NCI-H82 treated with DMSO at 0.1 percent for 48 hours (cell line): ENCODE data around the gene SPR.

ENCODE experiments used
- DNase-seq: peaks from one replicate; lab custom pipeline; 2025; ENCODE audit not compliant: unreplicated experiment; lab: John Stamatoyannopoulos, UW

Gene SPR

GRCh38 chr2:72915320-72915906 is 28.2 kb downstream of the SPR start:
- DNase-seq = no peak

DNA sequence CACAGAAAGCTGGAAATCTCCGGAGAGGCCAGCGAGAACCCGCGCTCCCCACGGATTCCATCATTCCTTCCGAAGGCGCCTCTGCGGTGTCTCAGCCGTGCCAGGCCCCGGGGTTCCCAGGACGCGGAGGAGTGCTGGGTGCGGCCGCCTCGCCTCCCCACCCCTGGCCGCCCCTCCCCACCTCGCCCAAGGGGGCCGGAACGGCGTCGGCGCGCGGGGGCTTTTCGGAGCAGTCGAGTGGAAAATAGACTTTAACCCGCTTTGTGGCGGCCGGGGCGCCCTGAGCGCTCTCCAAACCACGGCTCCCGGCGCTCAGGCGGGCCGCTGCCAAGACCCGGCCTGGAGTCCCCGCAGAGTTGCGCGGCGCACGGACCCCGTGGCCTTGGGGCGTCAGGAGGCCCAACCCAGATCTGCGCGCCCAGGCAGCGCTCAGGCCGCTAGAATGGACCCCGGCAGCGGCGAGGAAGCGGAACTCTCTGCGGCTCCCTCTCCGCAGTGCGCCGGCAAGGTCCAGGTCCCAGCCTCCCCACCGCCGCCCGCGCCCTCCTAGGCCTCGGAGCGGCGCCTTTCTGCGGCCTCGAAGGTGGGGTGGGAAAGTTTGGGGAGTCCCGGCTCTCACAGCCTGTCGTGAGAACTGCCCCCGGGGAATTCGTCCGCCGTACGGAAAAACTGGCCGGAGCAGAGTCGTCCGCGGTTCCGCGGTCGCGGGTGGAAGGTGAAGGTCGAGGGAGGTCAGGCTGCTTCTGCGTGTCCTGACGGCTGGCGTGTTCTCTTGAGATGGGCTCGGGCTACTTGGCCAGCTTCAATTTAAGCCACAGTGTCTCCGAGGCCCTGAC is 28.9 kb downstream of the SPR start:
- peak; percentile 27 for DNase-seq

GRCh38 chr2:72916743-72917137 is 29.5 kb downstream of the SPR start:
- no peak for DNase-seq

GRCh38 chr2:72917138-72917876 is 30.1 kb downstream of the SPR start, which contains the start of gene EMX1:
TSS of gene EMX1 (plus strand) at chr2:72917519. CDS start at chr2:72917853, 334 bp downstream.
- DNase-seq = peak; percentile 57

DNA sequence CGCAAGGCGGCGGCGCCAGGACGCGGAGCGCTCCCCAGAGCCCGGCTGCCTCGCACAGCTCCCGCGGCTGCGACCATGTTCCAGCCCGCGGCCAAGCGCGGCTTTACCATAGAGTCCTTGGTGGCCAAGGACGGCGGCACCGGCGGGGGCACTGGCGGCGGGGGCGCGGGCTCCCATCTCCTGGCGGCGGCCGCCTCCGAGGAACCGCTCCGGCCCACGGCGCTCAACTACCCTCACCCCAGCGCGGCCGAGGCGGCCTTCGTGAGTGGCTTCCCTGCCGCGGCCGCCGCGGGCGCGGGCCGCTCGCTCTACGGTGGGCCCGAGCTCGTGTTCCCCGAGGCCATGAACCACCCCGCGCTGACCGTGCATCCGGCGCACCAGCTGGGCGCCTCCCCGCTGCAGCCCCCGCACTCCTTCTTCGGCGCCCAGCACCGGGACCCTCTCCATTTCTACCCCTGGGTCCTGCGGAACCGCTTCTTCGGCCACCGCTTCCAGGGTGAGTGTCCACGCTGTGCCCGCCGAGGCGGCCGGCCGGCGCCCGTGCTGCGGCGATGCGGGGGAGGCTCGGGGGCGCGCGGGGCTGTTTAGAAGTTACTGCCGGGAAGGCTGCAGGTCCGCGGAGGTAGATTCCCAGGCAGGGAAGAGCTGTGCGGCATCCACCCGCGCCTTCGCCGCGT is 30.8 kb downstream of the SPR start:
- DNase-seq = no peak

GRCh38 chr2:72919414-72920317 is 32.5 kb downstream of the SPR start:
- peak; percentile 31 for DNase-seq

GRCh38 chr2:72920318-72921087 is 33.3 kb downstream of the SPR start:
- no peak for DNase-seq

GRCh38 chr2:72921088-72921851 is 34.1 kb downstream of the SPR start:
- DNase-seq = no peak

GRCh38 chr2:72921853-72922252 is 34.6 kb downstream of the SPR start:
- DNase-seq = no peak

GRCh38 chr2:72923833-72924352 is 36.7 kb downstream of the SPR start:
- DNase-seq = no peak

DNA sequence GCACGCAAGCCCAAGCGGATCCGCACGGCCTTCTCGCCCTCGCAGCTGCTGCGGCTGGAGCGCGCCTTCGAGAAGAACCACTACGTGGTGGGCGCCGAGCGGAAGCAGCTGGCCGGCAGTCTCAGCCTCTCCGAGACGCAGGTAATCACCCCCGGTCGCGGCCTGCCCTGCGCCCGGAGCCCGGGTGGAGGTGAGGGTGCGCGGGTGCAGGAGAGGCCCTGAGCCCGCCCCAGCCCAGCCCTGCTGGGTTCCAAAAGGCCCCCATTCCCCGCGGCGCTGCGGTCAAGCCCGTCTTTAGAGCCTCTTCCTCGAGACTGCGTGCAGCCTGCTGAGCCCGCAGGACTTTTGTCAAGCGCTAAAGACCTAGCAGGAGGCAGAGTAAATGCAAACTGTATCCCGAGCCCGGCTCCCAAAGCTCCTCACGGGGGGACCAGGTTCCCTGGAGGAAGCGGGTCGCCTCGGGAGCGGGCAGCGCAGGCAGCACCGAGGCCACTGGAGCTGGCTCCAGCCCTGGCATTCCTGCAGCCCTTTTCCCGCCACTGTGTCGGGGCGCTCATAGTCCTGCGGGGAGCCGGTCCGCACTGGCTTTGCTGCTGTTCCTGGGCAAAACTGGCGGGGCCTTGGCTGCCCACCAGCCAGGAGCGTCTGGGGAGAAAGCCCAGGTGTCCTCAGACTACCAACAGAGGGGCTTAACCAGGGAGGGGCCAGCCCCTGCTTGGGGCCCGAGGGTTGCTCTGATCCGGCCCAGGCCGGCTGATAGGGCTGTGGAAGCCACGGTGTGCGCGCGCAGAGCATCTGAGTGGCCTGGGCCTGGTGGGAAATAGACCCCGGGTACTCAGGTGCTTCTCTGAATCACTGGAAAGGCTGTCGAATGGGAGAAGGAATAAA is 37.4 kb downstream of the SPR start:
- DNase-seq = no peak

DNA sequence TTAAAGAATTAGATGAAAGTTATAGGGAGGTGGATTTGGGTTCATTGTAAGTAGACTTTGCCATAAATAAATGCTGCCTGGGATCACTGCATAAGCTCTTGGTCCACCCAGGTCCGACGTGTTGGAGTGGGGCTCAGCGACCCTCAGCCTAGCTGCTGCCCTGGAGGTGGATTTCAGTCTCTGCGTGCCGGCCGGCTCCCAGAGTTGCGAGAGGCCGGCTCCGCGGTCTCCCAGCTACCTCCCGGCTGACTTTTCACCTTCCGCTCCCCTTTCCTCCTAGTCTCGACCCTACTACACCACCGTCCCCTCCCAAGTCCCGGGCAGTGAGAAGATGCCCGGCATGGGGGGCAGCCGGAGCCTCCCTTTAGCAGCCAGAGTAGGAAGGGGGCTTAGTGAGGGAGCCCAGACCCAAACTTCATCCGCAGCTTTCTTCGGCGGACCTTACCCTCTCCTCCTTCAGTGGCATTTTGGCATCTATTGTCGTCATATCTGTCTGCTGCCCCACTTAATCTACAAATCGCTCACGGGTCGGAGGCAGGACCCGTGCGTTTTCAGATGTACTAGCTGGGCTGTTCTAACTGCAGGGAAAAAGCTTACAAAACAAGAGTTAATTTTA is 38.2 kb downstream of the SPR start:
- DNase-seq = no peak

GRCh38 chr2:72926368-72926767 is 39.2 kb downstream of the SPR start:
- no peak for DNase-seq

GRCh38 chr2:72926811-72927465 is 39.7 kb downstream of the SPR start:
- no peak for DNase-seq

DNA sequence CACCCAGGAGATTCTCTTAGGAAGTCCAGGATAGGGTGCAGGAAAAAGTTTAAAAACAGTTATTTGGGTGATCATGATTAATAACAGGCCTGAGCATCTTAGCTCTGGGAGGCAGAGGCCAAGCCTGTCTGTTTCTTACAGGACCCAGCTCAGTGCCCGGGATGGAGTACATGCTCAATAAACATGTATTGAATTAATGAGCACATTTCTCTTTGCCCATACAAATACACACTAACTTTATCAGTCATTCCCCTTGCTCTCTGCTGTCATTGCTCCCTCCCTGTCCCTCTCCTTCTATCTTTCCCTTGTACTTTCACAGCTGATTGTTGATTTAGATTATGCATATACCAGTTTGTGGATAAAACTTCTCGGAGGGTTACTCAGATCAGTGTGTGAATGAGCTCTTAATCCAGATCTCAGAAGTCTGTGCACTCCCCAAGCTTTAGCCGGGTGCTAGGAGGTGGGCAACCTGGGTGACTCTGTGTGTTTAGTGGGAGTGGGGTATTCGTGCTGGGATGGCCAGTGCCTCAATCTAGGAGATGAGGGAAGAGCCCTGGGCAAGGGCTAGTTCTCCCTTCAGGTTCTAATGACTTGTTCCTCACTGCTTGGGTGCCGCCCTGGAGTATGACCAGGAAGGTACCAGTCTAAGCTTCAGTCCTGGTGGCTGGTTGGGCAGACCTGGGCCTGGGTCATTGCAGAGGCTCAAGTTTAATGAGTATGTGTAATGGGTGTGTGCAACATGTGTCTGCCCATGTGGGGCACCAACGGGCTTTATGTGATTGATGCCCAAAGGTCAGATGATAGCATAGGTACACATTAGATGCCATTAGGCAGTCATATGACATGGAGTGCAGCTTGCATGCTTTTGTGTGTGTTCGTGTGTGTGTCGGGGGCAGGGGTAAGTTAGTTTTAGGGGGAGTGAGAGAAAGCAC is 40.7 kb downstream of the SPR start:
- DNase-seq = no peak

DNA sequence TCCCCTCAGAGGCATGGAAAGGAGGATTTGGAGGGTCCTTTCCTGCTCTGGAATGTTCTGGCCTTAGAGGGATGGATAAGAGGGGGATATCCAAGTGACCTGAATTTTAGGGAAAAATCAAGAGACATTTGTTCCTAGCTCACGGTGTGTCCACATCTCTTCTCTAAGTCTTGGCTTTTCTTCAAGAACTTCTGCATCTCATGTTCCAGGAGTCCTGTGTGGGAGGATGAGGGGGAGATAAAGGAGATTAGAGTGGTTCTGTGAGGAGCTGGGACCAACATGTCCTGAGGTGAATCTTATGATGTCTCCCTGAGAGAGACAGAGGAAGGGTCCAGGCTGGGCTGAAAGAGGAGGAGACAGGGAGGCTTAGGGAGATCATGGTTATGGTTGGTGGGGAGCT is 41.8 kb downstream of the SPR start:
- DNase-seq = no peak
